GM12801 (cell line): ENCODE results near the gene MFSD12.

Experiments used
- TF ChIP-seq, protein P1 (sequence below): IDR thresholded peaks from one replicate; pipeline ENCODE4 v1.5.1; 2011; ENCODE audit warnings: control low read depth; ENCODE audit not compliant: insufficient read length; ENCODE audit errors: extremely low read depth

The MFSD12 gene

DNA sequence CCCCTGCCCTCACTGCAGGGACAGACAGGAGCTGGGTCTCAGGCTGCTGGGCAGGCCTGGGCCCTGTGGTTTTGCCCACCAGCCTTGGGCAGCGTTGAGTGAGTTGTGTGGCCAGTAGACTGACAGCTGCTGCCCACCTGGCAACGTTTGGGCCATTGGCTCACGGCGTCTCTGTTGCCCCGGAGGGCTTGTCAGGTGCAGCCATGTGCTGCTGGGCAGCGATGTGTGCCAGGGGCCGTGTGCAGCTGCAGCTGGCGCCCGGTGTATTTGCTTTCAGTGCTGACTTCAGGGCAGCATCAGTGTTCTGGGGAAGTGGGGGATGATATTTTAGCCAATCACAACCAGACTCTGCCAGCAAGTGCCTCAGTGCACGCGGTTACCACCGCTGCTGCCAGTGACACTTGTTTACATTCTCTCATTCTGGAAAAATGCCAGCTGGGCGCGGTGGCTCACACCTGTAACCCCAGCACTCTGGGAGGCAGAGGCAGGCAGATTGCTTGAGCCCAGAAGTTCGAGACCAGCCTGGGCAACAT, 40.6 kb downstream of the MFSD12 start:
- TF ChIP-seq, protein P1, sequence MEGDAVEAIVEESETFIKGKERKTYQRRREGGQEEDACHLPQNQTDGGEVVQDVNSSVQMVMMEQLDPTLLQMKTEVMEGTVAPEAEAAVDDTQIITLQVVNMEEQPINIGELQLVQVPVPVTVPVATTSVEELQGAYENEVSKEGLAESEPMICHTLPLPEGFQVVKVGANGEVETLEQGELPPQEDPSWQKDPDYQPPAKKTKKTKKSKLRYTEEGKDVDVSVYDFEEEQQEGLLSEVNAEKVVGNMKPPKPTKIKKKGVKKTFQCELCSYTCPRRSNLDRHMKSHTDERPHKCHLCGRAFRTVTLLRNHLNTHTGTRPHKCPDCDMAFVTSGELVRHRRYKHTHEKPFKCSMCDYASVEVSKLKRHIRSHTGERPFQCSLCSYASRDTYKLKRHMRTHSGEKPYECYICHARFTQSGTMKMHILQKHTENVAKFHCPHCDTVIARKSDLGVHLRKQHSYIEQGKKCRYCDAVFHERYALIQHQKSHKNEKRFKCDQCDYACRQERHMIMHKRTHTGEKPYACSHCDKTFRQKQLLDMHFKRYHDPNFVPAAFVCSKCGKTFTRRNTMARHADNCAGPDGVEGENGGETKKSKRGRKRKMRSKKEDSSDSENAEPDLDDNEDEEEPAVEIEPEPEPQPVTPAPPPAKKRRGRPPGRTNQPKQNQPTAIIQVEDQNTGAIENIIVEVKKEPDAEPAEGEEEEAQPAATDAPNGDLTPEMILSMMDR, result no peak

DNA sequence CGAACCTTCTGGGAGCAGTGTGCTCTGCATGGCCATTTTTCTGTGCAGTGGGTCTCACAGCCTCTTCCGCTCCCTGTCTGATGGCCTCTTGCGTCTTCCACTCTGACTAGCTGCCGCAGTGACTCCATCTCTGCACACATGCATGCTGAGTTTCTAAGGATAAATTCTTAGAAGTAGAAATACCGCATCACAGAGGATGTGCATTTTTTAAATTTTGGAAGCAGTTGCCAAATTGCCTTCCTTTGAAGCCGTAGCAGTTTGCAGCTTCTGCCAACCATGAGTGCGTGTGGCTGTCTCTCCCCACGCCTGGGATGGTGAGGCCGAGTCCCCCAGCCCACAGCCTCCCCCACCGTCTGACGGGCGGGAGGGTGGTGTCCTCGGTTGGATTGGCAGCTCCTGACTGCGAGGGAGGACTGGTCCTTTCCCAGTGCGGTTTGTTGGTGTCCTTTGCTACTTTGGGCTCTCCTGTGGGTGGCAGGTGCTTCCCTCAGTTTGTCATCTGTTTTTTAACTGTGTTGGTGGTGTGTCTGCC, 41.4 kb downstream of the MFSD12 start:
- TF ChIP-seq, protein P1, result no peak

DNA sequence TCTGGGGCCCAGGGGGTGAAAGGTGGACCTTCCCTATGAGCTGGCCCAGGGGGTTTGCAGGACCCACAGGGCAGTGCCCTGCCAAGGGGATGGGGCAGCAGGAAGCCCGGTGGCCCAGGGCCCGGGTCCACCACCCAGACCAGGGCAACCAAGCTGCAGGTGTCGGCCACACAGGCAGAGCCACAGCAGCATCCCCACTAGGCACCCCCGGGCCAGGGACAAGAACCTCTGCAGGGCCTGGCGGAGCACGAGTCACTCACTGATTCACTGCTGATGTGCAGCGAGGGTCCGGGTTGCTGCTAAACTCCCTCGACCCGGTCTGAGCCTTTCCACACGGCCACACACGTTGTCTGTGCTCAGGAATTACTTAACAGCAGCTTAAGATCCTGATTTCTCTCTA, 42.5 kb downstream of the MFSD12 start:
- TF ChIP-seq, protein P1, result no peak

DNA sequence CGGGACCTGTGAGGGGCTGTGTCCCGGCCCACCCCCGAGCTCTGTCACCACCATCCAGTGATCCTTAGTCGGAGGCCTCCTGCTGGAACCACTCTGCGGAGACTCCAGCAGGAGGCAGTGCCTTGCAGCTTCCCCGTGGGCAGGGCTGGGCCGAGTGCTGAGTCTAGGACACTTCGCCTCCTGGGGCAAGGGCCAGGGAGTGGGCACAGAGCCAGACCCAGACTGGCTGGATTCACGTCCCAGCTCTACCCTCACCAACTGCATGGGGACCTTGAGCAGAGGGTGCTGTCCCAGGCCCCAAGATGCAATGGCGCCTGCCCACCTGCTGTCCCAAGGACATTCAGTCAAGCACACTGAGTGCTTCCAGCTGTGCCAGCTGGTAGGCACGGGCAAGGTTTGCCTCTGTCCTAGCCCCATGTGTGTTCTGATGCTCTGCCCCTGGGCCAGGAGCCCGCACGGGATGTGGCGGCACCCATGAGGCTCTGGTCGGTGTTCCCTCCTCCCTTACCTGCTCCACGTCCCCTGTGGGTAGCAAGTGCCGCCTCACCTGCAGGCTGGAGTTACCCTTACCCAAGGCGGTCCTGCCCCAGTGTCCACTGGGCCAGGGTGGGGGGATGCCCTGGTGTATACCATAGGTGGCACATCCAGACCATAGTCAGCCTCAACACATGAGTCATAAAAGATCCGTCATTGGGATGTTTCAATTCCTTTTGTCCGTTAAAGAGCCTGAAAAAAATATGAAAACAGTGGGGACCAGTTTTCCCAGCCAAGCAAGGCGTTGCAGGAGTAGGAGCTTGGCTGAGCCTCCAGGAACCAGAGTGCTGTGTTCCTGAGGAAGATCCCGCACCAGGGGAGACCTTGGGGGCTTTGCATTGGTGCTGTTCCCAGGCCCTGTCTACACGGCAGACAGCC, 43.9 kb downstream of the MFSD12 start:
- TF ChIP-seq, protein P1, result no peak

DNA sequence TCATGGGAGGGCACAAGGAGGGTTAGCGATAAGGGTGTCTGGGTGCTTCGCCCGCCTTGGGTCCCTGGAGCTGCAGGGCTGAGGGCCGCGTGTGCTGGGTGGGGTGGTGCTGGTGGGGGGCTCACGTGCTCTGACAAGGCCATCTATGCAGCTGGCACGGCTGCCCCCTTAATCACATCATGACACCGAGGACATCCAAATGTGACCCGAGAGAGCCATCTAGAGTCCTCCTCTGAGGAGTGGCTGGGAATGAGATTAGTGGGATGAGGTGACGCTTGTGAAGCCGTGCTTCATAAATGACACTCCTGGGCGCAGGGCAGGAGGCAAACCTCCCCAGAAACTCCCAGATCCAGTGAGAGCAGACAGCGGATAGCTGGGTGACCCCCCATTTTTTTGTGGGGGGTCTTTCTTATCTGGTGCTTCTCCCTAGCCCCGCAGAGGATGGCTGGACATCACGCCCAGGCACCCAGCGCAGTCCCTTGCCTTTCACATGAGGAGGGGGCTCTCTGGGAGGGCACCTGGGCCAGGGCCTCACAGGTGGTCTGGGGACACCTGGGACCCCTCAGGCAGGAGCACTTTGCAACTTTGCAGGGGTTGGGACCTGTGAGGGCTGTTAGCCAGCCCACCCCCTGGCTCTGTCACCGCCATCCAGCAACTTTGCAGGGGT, 44.7 kb downstream of the MFSD12 start:
- TF ChIP-seq, protein P1, result no peak

DNA sequence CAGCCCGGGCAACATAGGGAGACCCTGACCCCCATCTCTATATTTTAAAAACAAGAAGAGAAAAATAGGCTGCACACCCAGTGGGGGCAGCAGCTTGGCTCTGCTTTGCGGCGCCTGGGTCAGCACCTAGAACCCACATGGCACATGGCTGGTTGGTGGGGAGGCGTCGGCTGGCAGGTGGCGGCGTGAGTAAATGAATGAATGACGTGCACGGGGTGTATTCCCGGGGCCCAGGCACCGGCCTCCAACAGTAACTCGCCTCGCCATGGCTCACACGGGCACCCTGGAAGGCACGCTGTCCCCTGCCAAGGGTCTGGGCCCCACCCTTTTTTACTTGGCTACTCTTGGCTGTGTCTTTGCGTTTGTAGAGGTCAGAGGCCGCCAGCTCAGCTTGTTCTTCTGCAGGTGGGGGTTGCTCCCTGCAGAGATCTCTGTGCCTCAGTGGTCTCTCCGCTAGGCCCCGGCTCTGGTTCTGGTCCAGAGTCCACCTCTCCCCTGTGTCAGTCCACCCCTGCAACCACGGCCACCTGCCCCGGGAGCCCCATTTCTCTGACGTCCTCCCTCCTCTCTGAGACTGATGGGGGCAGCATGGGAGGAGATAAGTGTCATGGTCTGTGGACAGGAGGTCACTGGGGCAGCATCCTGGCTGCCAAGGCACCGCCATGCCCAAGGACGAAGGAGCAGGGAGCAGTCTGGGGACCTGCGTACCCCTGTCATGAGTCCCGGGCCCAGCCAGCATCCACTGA, 45.7 kb downstream of the MFSD12 start:
- TF ChIP-seq, protein P1, result no peak

DNA sequence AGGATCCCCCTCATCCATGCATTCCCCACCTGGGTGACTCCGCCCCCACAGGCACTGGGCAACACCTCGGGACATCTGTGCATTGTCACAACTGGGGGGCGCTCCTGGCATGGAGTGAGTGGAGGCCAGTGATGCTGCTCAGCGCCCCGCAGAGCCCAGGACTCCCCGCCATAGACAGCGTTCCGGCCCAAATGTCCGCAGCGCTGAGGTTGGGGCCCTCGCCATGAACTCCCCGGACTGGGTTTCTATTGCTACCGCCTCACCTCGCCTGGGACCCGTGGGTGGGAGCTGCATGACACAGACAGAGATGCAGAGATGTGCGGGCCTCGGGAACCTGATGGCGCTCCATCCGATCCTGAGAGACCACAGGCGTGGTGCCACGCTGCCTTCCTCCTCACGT, 46.7 kb downstream of the MFSD12 start:
- TF ChIP-seq, protein P1, result no peak
